Skeletal muscle satellite cell (primary cell): ENCODE data around the gene F7.
A peak's percentile ranks its signal among the peaks of the same experiment; 100 is the strongest.

Experiments used
- H3K27me3 ChIP-seq: 2 replicates; pipeline ENCODE4 v1.7.0; 2013; ENCODE audit warnings: low read length; ENCODE audit not compliant: control insufficient read depth, insufficient read depth
- H3K36me3 ChIP-seq: 2 replicates; pipeline ENCODE4 v1.7.0; 2013; ENCODE audit warnings: mild to moderate bottlenecking, control low read depth, low read length; ENCODE audit not compliant: insufficient read depth
- H3K4me1 ChIP-seq: 2 replicates; pipeline ENCODE4 v1.7.0; 2013; ENCODE audit warnings: low read length; ENCODE audit not compliant: control insufficient read depth, insufficient read depth
- H3K4me2 ChIP-seq: 2 replicates; pipeline ENCODE4 v1.7.0; 2013; ENCODE audit warnings: mild to moderate bottlenecking, low read length
- H3K4me3 ChIP-seq: 2 replicates; pipeline ENCODE4 v1.7.0; 2013; ENCODE audit warnings: low read length
- H3K9ac ChIP-seq: 2 replicates; pipeline ENCODE4 v1.7.0; 2013; ENCODE audit warnings: mild to moderate bottlenecking, low read depth, low read length, moderate library complexity
- H3K9me3 ChIP-seq: replicated peaks from 2 replicates; pipeline ENCODE4 v1.7.0; 2013; ENCODE audit warnings: mild to moderate bottlenecking, control low read depth, low read length

The F7 gene

DNA sequence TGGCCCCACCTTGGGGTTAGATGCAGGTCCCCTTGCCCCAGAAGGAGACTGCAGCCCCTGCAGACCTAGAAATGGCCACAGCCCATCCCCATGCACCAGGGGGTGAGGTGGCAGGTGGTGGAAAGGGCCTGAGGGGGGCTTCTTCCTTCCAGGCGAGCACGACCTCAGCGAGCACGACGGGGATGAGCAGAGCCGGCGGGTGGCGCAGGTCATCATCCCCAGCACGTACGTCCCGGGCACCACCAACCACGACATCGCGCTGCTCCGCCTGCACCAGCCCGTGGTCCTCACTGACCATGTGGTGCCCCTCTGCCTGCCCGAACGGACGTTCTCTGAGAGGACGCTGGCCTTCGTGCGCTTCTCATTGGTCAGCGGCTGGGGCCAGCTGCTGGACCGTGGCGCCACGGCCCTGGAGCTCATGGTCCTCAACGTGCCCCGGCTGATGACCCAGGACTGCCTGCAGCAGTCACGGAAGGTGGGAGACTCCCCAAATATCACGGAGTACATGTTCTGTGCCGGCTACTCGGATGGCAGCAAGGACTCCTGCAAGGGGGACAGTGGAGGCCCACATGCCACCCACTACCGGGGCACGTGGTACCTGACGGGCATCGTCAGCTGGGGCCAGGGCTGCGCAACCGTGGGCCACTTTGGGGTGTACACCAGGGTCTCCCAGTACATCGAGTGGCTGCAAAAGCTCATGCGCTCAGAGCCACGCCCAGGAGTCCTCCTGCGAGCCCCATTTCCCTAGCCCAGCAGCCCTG is 12.8 kb downstream of the F7 start:
- Histone ChIP-seq H3K4me1 (peaks cover 19% of the 10 kb centered on the region), H3K4me2 (no peak overlapping the region), H3K9me3 (no peaks in the 10 kb centered on the region), H3K4me3 (no peak overlapping the region), H3K27me3 (peaks cover 44% of the 10 kb centered on the region), H3K36me3 (no peaks in the 10 kb centered on the region), H3K9ac (no peak overlapping the region)

DNA sequence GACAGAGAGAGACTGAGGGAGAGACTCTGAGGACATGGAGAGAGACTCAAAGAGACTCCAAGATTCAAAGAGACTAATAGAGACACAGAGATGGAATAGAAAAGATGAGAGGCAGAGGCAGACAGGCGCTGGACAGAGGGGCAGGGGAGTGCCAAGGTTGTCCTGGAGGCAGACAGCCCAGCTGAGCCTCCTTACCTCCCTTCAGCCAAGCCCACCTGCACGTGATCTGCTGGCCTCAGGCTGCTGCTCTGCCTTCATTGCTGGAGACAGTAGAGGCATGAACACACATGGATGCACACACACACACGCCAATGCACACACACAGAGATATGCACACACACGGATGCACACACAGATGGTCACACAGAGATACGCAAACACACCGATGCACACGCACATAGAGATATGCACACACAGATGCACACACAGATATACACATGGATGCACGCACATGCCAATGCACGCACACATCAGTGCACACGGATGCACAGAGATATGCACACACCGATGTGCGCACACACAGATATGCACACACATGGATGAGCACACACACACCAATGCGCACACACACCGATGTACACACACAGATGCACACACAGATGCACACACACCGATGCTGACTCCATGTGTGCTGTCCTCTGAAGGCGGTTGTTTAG is 13.7 kb downstream of the F7 start:
- Histone ChIP-seq H3K4me2 (no peak overlapping the region), H3K27me3 (peaks cover 37% of the 10 kb centered on the region), H3K4me3 (no peak overlapping the region), H3K9ac (no peak overlapping the region), H3K9me3 (no peaks in the 10 kb centered on the region), H3K4me1 (peaks cover 19% of the 10 kb centered on the region), H3K36me3 (no peaks in the 10 kb centered on the region)

- Histone ChIP-seq H3K9ac (no peak overlapping the region), H3K9me3 (no peaks in the 10 kb centered on the region), H3K36me3 (no peaks in the 10 kb centered on the region), H3K4me2 (no peak overlapping the region), H3K27me3 (peaks cover 34% of the 10 kb centered on the region), H3K4me3 (no peak overlapping the region), H3K4me1 (peaks cover 19% of the 10 kb centered on the region)
Measured at GRCh38 chr13:113119822-113120189, 14.2 kb downstream of the F7 start.

DNA sequence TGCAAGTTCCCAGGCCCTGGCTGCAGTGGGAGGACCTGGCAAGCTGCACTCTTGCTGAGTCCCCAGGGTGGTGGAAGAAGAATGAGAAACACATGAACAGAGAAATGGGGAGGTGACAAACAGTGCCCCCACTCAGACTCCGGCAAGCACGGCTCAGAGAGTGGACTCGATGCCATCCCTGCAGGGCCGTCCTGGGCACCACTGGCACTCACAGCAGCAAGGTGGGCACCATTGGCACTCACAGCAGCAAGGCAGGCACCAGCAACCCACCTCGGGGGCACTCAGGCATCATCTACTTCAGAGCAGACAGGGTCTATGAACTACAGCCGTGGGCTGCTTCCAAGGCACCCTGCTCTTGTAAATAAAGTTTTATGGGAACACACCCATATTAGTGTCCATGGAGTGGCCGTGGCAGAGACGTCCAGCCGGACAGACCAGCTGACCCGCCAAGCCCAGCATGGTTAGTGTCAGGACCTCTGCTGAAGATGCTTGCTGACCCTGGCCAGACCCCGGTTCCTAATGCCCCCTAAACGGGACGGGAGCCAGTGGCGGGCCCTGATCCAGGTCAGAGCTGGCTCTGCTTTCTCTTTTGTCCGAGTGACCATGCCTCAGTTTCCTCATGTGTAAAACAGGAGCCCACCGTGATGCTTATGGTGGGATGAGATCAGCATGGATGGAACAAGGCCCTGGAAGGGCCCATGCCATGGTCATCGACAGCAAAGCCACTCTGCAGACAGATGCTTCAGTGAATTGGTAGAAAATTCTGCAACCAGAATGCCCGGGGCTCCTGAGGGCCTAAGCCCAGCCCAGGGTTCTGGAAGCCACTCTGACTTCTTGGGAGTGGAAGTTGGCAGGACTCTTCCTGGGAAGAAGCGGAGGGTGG is 14.9 kb downstream of the F7 start:
- Histone ChIP-seq H3K36me3 (no peaks in the 10 kb centered on the region), H3K4me3 (no peak overlapping the region), H3K4me1 (peaks cover 19% of the 10 kb centered on the region), H3K9ac (no peak overlapping the region), H3K27me3 (peaks cover 27% of the 10 kb centered on the region), H3K4me2 (no peak overlapping the region), H3K9me3 (no peaks in the 10 kb centered on the region)

GRCh38 chr13:113121183-113121927 is 15.8 kb downstream of the F7 start:
- Histone ChIP-seq H3K9me3 (no peaks in the 10 kb centered on the region), H3K4me2 (no peak overlapping the region), H3K4me1 (peaks cover 19% of the 10 kb centered on the region), H3K9ac (no peak overlapping the region), H3K27me3 (peaks cover 19% of the 10 kb centered on the region), H3K36me3 (no peaks in the 10 kb centered on the region), H3K4me3 (no peak overlapping the region)

- Histone ChIP-seq H3K4me1 (peaks cover 19% of the 10 kb centered on the region), H3K4me2 (peak overlapping the region; percentile 78), H3K9me3 (no peaks in the 10 kb centered on the region), H3K4me3 (peak overlapping the region; percentile 63), H3K27me3 (peaks cover 19% of the 10 kb centered on the region), H3K9ac (peak overlapping the region; percentile 6), H3K36me3 (no peaks in the 10 kb centered on the region)
Measured at GRCh38 chr13:113121928-113122471, 16.4 kb downstream of the F7 start.

GRCh38 chr13:113122550-113123225 is 17.1 kb downstream of the F7 start, which contains the start of gene F10:
TSS of gene F10 (plus strand) at chr13:113122799. CDS start at chr13:113122856, 57 bp downstream.
- peak within 1 kb of the TSS; percentile 21 for H3K9ac ChIP-seq
- peaks cover 22% of the 10 kb centered on the region for H3K27me3 ChIP-seq
- H3K4me1 ChIP-seq: peaks cover 14% of the 10 kb centered on the region
- H3K4me3 ChIP-seq: peak within 1 kb of the TSS; percentile 63
- peak within 1 kb of the TSS; percentile 78 for H3K4me2 ChIP-seq
- H3K36me3 ChIP-seq: no peaks in the 10 kb centered on the region
- no peaks in the 10 kb centered on the region for H3K9me3 ChIP-seq

- Histone ChIP-seq H3K4me2 (peak overlapping the region; percentile 78), H3K4me1 (peaks cover 14% of the 10 kb centered on the region), H3K27me3 (peaks cover 23% of the 10 kb centered on the region), H3K4me3 (peak overlapping the region; percentile 63), H3K9ac (peak overlapping the region; percentile 21), H3K36me3 (no peaks in the 10 kb centered on the region), H3K9me3 (no peaks in the 10 kb centered on the region)
Measured at GRCh38 chr13:113123226-113124201, 17.9 kb downstream of the F7 start.

- peaks cover 16% of the 10 kb centered on the region for H3K27me3 ChIP-seq
- peaks cover 14% of the 10 kb centered on the region for H3K4me1 ChIP-seq
- H3K36me3 ChIP-seq: no peaks in the 10 kb centered on the region
- no peak overlapping the region for H3K4me3 ChIP-seq
- H3K9ac ChIP-seq: no peak overlapping the region
- no peak overlapping the region for H3K4me2 ChIP-seq
- H3K9me3 ChIP-seq: no peaks in the 10 kb centered on the region
Measured at GRCh38 chr13:113124211-113124970, 18.8 kb downstream of the F7 start.
